ENCODE measurements around the gene PRM3.

- TF ChIP-seq POLR2A (IDR thresholded peaks at IDR 0.05; ENCODE audit: control extremely low read depth in 1 of 2, low read depth in 2 of 2, low read length in 2 of 2), result no peak
- no peak for TF ChIP-seq ZNF274 (IDR thresholded peaks at IDR 0.05; ENCODE audit: borderline replicate concordance, extremely low read depth, low read length)
- TF ChIP-seq BCL11A (IDR thresholded peaks at IDR 0.05; ENCODE audit: low read depth in 2 of 2, low read length in 2 of 2), result no peak
Observed at GRCh38 chr16:11225677-11226549, 47.5 kb downstream of the PRM3 start.
